HCT116 (cell line): ENCODE data around the gene FAM163B. TPM values are rescaled to one million over a fixed set of nuclear protein-coding genes. Genes with fewer than 3 reads are reported as not detected.

Experiments
- ATAC-seq: fragments of 200-7000 bp; cut with Tn5 transposase; 2 replicates; pipeline ENCODE4 v1.9.1; 2020; ENCODE audit warnings: mild to moderate bottlenecking, moderate library complexity
- BruUV-seq: library from RNA; stranded (reverse); fragments of 400-500 nt; replicated peaks from 2 replicates; lab custom pipeline; 2021; lab: Mats Ljungman, UMichigan
- CTCF ChIA-PET: fragments of 300-600 bp; sonication (Branson Sonifier 250); formaldehyde crosslinking; loops from one replicate; lab custom pipeline; 2021; ENCODE audit warnings: antibody characterized with exemption; lab: Charles Lee
- POLR2A ChIA-PET: fragments of 300-600, 350-600 bp; sonication (Branson Sonifier 250); formaldehyde crosslinking; loops from one replicate; lab custom pipeline; 2021; ENCODE audit warnings: antibody characterized with exemption; lab: Charles Lee
- RAD21 ChIA-PET, 2 experiments: fragments of 300-600 bp; sonication (Branson Sonifier 250); formaldehyde crosslinking; loops; one replicate each; lab custom pipeline; 2023; ENCODE audit warnings: low total read pairs in 2 of 2; ENCODE audit not compliant: uncharacterized antibody in 2 of 2, unreplicated experiment in 2 of 2, low non-redundant PET in 1 of 2; lab: Charles Lee
- DNase-seq: peaks from one replicate; pipeline ENCODE4 v3.0.0-alpha.2; 2010; ENCODE audit warnings: low read depth, low spot score
- H2AFZ ChIP-seq: fragments of 200-600 bp; shearing (Covaris generic), sonication (generic); 2 replicates; pipeline ENCODE4 v1.6.1; 2017; ENCODE audit warnings: low read depth, mixed run types, mixed read lengths, antibody characterized with exemption, low read length; ENCODE audit not compliant: poor library complexity, severe bottlenecking
- H3K27ac ChIP-seq: 2 replicates; pipeline ENCODE4 v1.5.1; 2012; ENCODE audit warnings: low read depth, low read length
- H3K27me3 ChIP-seq: fragments of 200-600 bp; sonication (generic); 2 replicates; pipeline ENCODE4 v1.6.1; 2016; ENCODE audit warnings: mixed run types, low read length, mixed read lengths; ENCODE audit not compliant: insufficient read depth
- H3K36me3 ChIP-seq, 2 experiments: fragments of 200-500 bp in 1 of 2; fragments of 200-600 bp in 1 of 2; sonication (Bioruptor generic) in 1 of 2; sonication (generic) in 1 of 2; 2 replicates each; pipeline versions ENCODE4 v1.5.1 to v1.6.1; 2014 to 2016; ENCODE audit warnings: low read length in 2 of 2, inconsistent platforms in 1 of 2, mixed read lengths in 1 of 2, mixed run types in 1 of 2; ENCODE audit not compliant: insufficient read depth in 2 of 2, control insufficient read depth in 1 of 2
- H3K4me1 ChIP-seq, 2 experiments: fragments of 200-600 bp in 1 of 2; sonication (generic) in 1 of 2; 2 replicates each; pipeline versions ENCODE4 v1.5.1 to v1.6.1; 2012 to 2017; ENCODE audit warnings: low read length in 2 of 2, inconsistent platforms in 1 of 2, mild to moderate bottlenecking in 1 of 2, mixed read lengths in 1 of 2, mixed run types in 1 of 2, moderate library complexity in 1 of 2; ENCODE audit not compliant: insufficient read depth in 2 of 2, control insufficient read depth in 1 of 2
- H3K4me2 ChIP-seq: fragments of 200-600 bp; sonication (generic); 2 replicates; pipeline ENCODE4 v1.6.1; 2017; ENCODE audit warnings: mixed run types, low read length, mixed read lengths
- H3K4me3 ChIP-seq, 2 experiments: fragments of 200-600 bp in 1 of 2; sonication (generic) in 1 of 2; replicated peaks in 1 of 2; 2 replicates each; pipeline ENCODE4 v1.5.1; 2011 to 2016; ENCODE audit warnings: low read length in 2 of 2, control low read depth in 1 of 2, low read depth in 1 of 2, mild to moderate bottlenecking in 1 of 2, mixed read lengths in 1 of 2, mixed run types in 1 of 2
- H3K79me2 ChIP-seq: fragments of 200-600 bp; sonication (generic); 2 replicates; pipeline ENCODE4 v1.6.1; 2017; ENCODE audit warnings: mild to moderate bottlenecking, mixed run types, low read length, moderate library complexity, mixed read lengths; ENCODE audit not compliant: insufficient read depth
- H3K9ac ChIP-seq: fragments of 200-600 bp; sonication (generic); 2 replicates; pipeline ENCODE4 v1.6.1; 2016; ENCODE audit warnings: low read length, mixed read lengths
- H3K9me2 ChIP-seq: fragments of 200-600 bp; sonication (generic), shearing (Covaris generic); 2 replicates; pipeline ENCODE4 v1.6.1; 2017; ENCODE audit warnings: mixed run types, mild to moderate bottlenecking, moderate library complexity; ENCODE audit not compliant: insufficient read depth
- H3K9me3 ChIP-seq, 2 experiments: fragments of 200-500 bp in 1 of 2; fragments of 200-600 bp in 1 of 2; sonication (Bioruptor generic) in 1 of 2; sonication (generic) in 1 of 2; 2 replicates each; pipeline ENCODE4 v1.6.1; 2014 to 2017; ENCODE audit warnings: low read length in 2 of 2, mixed read lengths in 2 of 2, inconsistent platforms in 1 of 2, low read depth in 1 of 2, mild to moderate bottlenecking in 1 of 2, mixed run types in 1 of 2, moderate library complexity in 1 of 2; ENCODE audit not compliant: control insufficient read depth in 1 of 2, insufficient read depth in 1 of 2
- H4K20me1 ChIP-seq: fragments of 200-600 bp; sonication (generic), shearing (Covaris generic); 2 replicates; pipeline ENCODE4 v1.6.1; 2017; ENCODE audit warnings: mixed run types, mild to moderate bottlenecking, moderate library complexity; ENCODE audit not compliant: insufficient read depth
- ATF3 ChIP-seq: IDR thresholded peaks from 2 replicates; pipeline ENCODE4 v1.6.1; 2012
- CBX3 ChIP-seq: IDR thresholded peaks from 2 replicates; pipeline ENCODE4 v1.6.1; 2012; ENCODE audit warnings: low read depth
- CTCF ChIP-seq, 3 experiments: fragments of 200-600 bp in 1 of 3; sonication (generic) in 1 of 3; IDR thresholded peaks in 2 of 3; conservative IDR thresholded peaks in 1 of 3; 2 replicates each; pipeline ENCODE4 v1.5.1; 2012 to 2017; ENCODE audit warnings: low read depth in 2 of 3, low read length in 2 of 3, antibody characterized with exemption in 1 of 3, borderline replicate concordance in 1 of 3, control low read depth in 1 of 3, mild to moderate bottlenecking in 1 of 3, mixed read lengths in 1 of 3, mixed run types in 1 of 3, moderate library complexity in 1 of 3; ENCODE audit not compliant: insufficient read depth in 1 of 3
- FOSL1 ChIP-seq: IDR thresholded peaks from 2 replicates; pipeline ENCODE4 v1.6.1; 2012; ENCODE audit warnings: low read depth
- POLR2A ChIP-seq: IDR thresholded peaks from 2 replicates; pipeline ENCODE4 v1.7.0; 2011; ENCODE audit warnings: borderline replicate concordance; ENCODE audit not compliant: insufficient read depth, insufficient read length; ENCODE audit errors: extremely low read depth
- intact Hi-C: fragments of 100-400 bp; cut with micrococcal nuclease; formaldehyde crosslinking; loops from 2 replicates; pipeline ENCODE4 v1.10.0; 2022
- total RNA-seq: library from RNA; stranded (reverse); gene quantifications from one replicate; pipeline ENCODE4 v1.2.1, GENCODE V29; 2021; ENCODE audit not compliant: unreplicated experiment

Gene FAM163B
- total RNA-seq, 1 experiment from 2014 or later: not detected

- no peak for TF ChIP-seq CTCF (IDR thresholded peaks at IDR 0.05 in 2 of 3, conservative IDR thresholded peaks at IDR 0.05 in 1 of 3; ENCODE audit: borderline replicate concordance in 1 of 3, insufficient read depth in 1 of 3, low read depth in 2 of 3, low read length in 2 of 3)
- TF ChIP-seq ATF3: no peak
Observed at GRCh38 chr9:133569121-133569785, 39.9 kb downstream of the FAM163B start (continued).

GRCh38 chr9:133568186-133568585 lies 41.0 kb downstream of the FAM163B start:
- no peak overlapping the region for H3K4me3 ChIP-seq
- H3K4me2 ChIP-seq: no peak overlapping the region
- H4K20me1 ChIP-seq: no peaks in the 10 kb centered on the region
- TF ChIP-seq CBX3: no peak
- no peak for TF ChIP-seq ATF3
- no peak for TF ChIP-seq FOSL1
- no peak for TF ChIP-seq POLR2A
- RAD21 ChIA-PET: no interaction called here
- DNase-seq (no peak), ATAC-seq (no peak)
- peaks cover 4 to 5% of the 10 kb centered on the region in 2 experiments for H3K4me1 ChIP-seq
- H3K27ac ChIP-seq: no peak overlapping the region
- H3K9me2 ChIP-seq: no peaks in the 10 kb centered on the region
- H3K9ac ChIP-seq: no peak overlapping the region
- no peaks in the 10 kb centered on the region for H3K9me3 ChIP-seq
- H3K27me3 ChIP-seq: peaks cover 3% of the 10 kb centered on the region; the same call in 1 of the 2 replicates
- POLR2A ChIA-PET: no interaction called here
- H3K79me2 ChIP-seq: no peaks in the 10 kb centered on the region
- no peak overlapping the region for H2AFZ ChIP-seq
- intact Hi-C loops: no loop called here
- no peaks in the 10 kb centered on the region for H3K36me3 ChIP-seq
- BruUV-seq: no TSS peak
- CTCF ChIA-PET: no interaction called here
